Endodermal cell (in vitro differentiated cells): ENCODE results near the gene NINL. TPM values are rescaled to one million over a fixed set of nuclear protein-coding genes. Genes with fewer than 3 reads are reported as not detected.
A peak's percentile ranks its signal among the peaks of the same experiment; 100 is the strongest.

ENCODE experiments used
- DNase-seq: peaks from one replicate; pipeline ENCODE4 v3.0.0-alpha.2; 2017
- H3K27ac ChIP-seq: 2 replicates; pipeline ENCODE4 v1.5.1; 2013; ENCODE audit warnings: mild to moderate bottlenecking, low read depth, low read length, moderate library complexity
- H3K27me3 ChIP-seq: 2 replicates; pipeline ENCODE4 v1.6.1; 2013; ENCODE audit warnings: mild to moderate bottlenecking, low read length, moderate library complexity; ENCODE audit not compliant: insufficient read depth, control insufficient read depth, poor library complexity, severe bottlenecking
- H3K36me3 ChIP-seq: 2 replicates; pipeline ENCODE4 v1.7.0; 2013; ENCODE audit warnings: mild to moderate bottlenecking, low read length, moderate library complexity; ENCODE audit not compliant: control insufficient read depth, insufficient read depth
- H3K4me1 ChIP-seq: one replicate; pipeline ENCODE4 v1.7.0; 2013; ENCODE audit warnings: low read length; ENCODE audit not compliant: control insufficient read depth, insufficient read depth
- H3K4me3 ChIP-seq: 2 replicates; pipeline ENCODE4 v1.5.1; 2013; ENCODE audit warnings: mild to moderate bottlenecking, low read length, moderate library complexity
- H3K9ac ChIP-seq: 2 replicates; pipeline ENCODE4 v1.6.1; 2013; ENCODE audit warnings: mild to moderate bottlenecking, low read length, moderate library complexity; ENCODE audit not compliant: poor library complexity, severe bottlenecking; ENCODE audit errors: extremely low read depth
- H3K9me3 ChIP-seq: 2 replicates; pipeline ENCODE4 v1.6.1; 2013; ENCODE audit warnings: mild to moderate bottlenecking, low read length, moderate library complexity; ENCODE audit not compliant: control insufficient read depth
- H3K27ac Mint-ChIP-seq: 2 replicates; pipeline ENCODE4 v1.8.0; 2020; ENCODE audit warnings: mixed read lengths
- H3K27me3 Mint-ChIP-seq: 2 replicates; pipeline ENCODE4 v1.8.0; 2021; ENCODE audit warnings: mild to moderate bottlenecking, mixed read lengths; ENCODE audit not compliant: insufficient read depth
- H3K36me3 Mint-ChIP-seq: 2 replicates; pipeline ENCODE4 v1.8.0; 2020; ENCODE audit warnings: low read depth, mixed read lengths
- H3K4me1 Mint-ChIP-seq: 2 replicates; pipeline ENCODE4 v1.8.0; 2020; ENCODE audit warnings: mixed read lengths
- H3K4me3 Mint-ChIP-seq: 2 replicates; pipeline ENCODE4 v1.8.0; 2020; ENCODE audit warnings: mild to moderate bottlenecking, moderate library complexity, mixed read lengths
- H3K9me3 Mint-ChIP-seq: 2 replicates; pipeline ENCODE4 v1.8.0; 2020; ENCODE audit warnings: mild to moderate bottlenecking, mixed read lengths
- CTCF ChIP-seq: fragments of 200-600 bp; sonication (generic); conservative IDR thresholded peaks from 2 replicates; pipeline ENCODE4 v1.5.0; 2021; ENCODE audit warnings: antibody characterized with exemption, mild to moderate bottlenecking
- WGBS, 2 experiments: methylation state at CpG; one replicate each; pipeline versions ENCODE4 v1.1.5 to v1.1.7; 2013; ENCODE audit warnings: missing lambda C conversion rate in 2 of 2, mixed read lengths in 1 of 2; ENCODE audit not compliant: insufficient coverage in 1 of 2, insufficient read length in 1 of 2; 5-methylcytosine and 5-hydroxymethylcytosine counted together
- total RNA-seq, 2 donors: library from RNA; stranded (reverse); fragmentation: NEBNext Ultra II Directional in 1 of 2; extraction: Animal tissue kit (Norgen Biotek cat#: 25700) in 1 of 2; gene quantifications; 2 replicates in 1 of 2; 3 replicates in 1 of 2; pipeline ENCODE4 v1.2.1, GENCODE V29; 2021

NINL gene
- total RNA-seq, 2 donors from 2014 or later, result 78.5 to 101 TPM

GRCh38 chr20:25623736-25624499 lies 38.6 kb upstream of the NINL start, which contains the start of gene NANP:
TSS of gene NANP (minus strand) at chr20:25624014. CDS start at chr20:25623948, 66 bp downstream.
- Histone ChIP-seq H3K9ac (peak within 1 kb of the TSS; percentile 89), H3K27ac (peak within 1 kb of the TSS; percentile 92), H3K4me1 (peaks cover 6% of the 10 kb centered on the region), H3K9me3 (peaks cover 7% of the 10 kb centered on the region), H3K36me3 (no peaks in the 10 kb centered on the region), H3K4me3 (peak within 1 kb of the TSS; percentile 92), H3K27me3 (no peaks in the 10 kb centered on the region)
- Mint-ChIP-seq H3K4me1 (peaks cover 32% of the 10 kb centered on the region), H3K27me3 (peaks cover 7% of the 10 kb centered on the region), H3K27ac (peak within 1 kb of the TSS; percentile 96), H3K9me3 (peaks cover 26% of the 10 kb centered on the region), H3K4me3 (peak within 1 kb of the TSS; percentile 77), H3K36me3 (peaks cover 8% of the 10 kb centered on the region)
- DNase-seq, result peak; percentile 98
- WGBS, 2 experiments, result 3 to 6% methylated on average over 19 to 81 of the region's 81 CpGs
- TF ChIP-seq CTCF, result no peak

GRCh38 chr20:25623225-25623735 lies 37.9 kb upstream of the NINL start:
- Mint-ChIP-seq H3K4me3 (peak overlapping the region; percentile 77), H3K27ac (peak overlapping the region; percentile 0), H3K9me3 (peaks cover 21% of the 10 kb centered on the region), H3K36me3 (peaks cover 5% of the 10 kb centered on the region), H3K27me3 (peaks cover 7% of the 10 kb centered on the region), H3K4me1 (peaks cover 35% of the 10 kb centered on the region)
- WGBS, 2 experiments, result 0 to 2% methylated on average over 16 to 45 of the region's 45 CpGs
- H3K27ac ChIP-seq, result peak overlapping the region; percentile 92
- DNase-seq, result peak; percentile 70
- H3K4me3 ChIP-seq, result peak overlapping the region; percentile 92
- H3K27me3 ChIP-seq, result no peaks in the 10 kb centered on the region
- TF ChIP-seq CTCF, result no peak
- H3K4me1 ChIP-seq, result peaks cover 6% of the 10 kb centered on the region
- H3K9ac ChIP-seq, result peak overlapping the region; percentile 89
- H3K9me3 ChIP-seq, result peaks cover 7% of the 10 kb centered on the region
- no peaks in the 10 kb centered on the region for H3K36me3 ChIP-seq

- peaks cover 35% of the 10 kb centered on the region for H3K4me1 Mint-ChIP-seq
- no peaks in the 10 kb centered on the region for H3K36me3 Mint-ChIP-seq
- H3K9me3 ChIP-seq, result peaks cover under 1% of the 10 kb centered on the region
- 46 to 62% methylated on average over 11 to 17 of the region's 17 CpGs for WGBS, 2 experiments
- peaks cover 7% of the 10 kb centered on the region for H3K27me3 Mint-ChIP-seq
- H3K4me3 Mint-ChIP-seq, result peak overlapping the region; percentile 77
- peaks cover 6% of the 10 kb centered on the region for H3K4me1 ChIP-seq
- DNase-seq, result no peak
- no peak for TF ChIP-seq CTCF
- H3K9me3 Mint-ChIP-seq, result peaks cover 15% of the 10 kb centered on the region
- no peaks in the 10 kb centered on the region for H3K27me3 ChIP-seq
- peak overlapping the region; percentile 0 for H3K27ac Mint-ChIP-seq
- peak overlapping the region; percentile 92 for H3K4me3 ChIP-seq
- H3K36me3 ChIP-seq, result no peaks in the 10 kb centered on the region
- H3K27ac ChIP-seq, result no peak overlapping the region
- H3K9ac ChIP-seq, result peak overlapping the region; percentile 89
Observed at GRCh38 chr20:25622450-25623224, 37.3 kb upstream of the NINL start.
